B cell (primary cell): ENCODE measurements around the gene OXCT1.

ENCODE experiments used
- CTCF ChIP-seq: fragments of 200-600 bp; IDR thresholded peaks from one replicate; pipeline ENCODE4 v1.8.0; 2022; ENCODE audit warnings: antibody characterized with exemption, mild to moderate bottlenecking
- EZH2 ChIP-seq: IDR thresholded peaks from 2 replicates; pipeline ENCODE4 v1.6.1; 2012; ENCODE audit warnings: borderline replicate concordance, low read depth, mild to moderate bottlenecking, moderate library complexity, low read length; ENCODE audit not compliant: insufficient read depth, poor library complexity, severe bottlenecking

DNA sequence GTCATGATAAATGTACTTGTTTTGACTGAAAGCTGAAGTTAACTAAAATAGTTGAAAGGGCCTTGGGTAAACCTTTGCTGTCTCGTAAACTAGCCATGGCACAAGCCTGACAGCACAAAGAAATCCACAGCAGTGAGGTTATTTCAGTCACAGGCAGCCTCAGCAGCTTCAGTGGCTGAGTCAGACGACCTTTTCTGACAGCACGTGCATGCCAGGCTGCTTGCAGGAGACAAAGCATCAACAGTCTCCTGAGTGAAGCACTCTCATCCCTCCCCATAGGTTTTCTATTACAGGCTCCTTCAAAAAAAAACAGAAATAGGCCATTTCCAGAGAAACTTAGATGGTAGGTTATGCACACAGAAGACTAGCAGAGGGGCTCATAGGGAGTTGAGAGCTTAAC is 34.6 kb downstream of the OXCT1 start:
- no peak for TF ChIP-seq CTCF
- no peak for TF ChIP-seq EZH2
